Glomerular visceral epithelial cell (primary cell): ENCODE measurements around the gene MEG3.

Source experiments
- DNase-seq: peaks from one replicate; pipeline ENCODE4 v3.0.0-alpha.2; 2016; ENCODE audit errors: extremely low spot score

MEG3 gene

GRCh38 chr14:100825713-100826331 lies at the start of gene MEG3:
MEG3 (plus strand) TSS chr14:100826118.
- no peak for DNase-seq

GRCh38 chr14:100776681-100777365 lies 49.1 kb upstream of the MEG3 start:
- no peak for DNase-seq

GRCh38 chr14:100777366-100777817 lies 48.5 kb upstream of the MEG3 start:
- DNase-seq: no peak

- DNase-seq: no peak
These were observed 47.9 kb upstream of the MEG3 start for GRCh38 chr14:100777818-100778525.

- no peak for DNase-seq
These were observed 47.4 kb upstream of the MEG3 start for GRCh38 chr14:100778526-100778882.

- DNase-seq: no peak
These were observed 46.8 kb upstream of the MEG3 start for GRCh38 chr14:100778951-100779690.

GRCh38 chr14:100779691-100780080 lies 46.2 kb upstream of the MEG3 start:
- DNase-seq: no peak

- no peak for DNase-seq
These were observed 45.7 kb upstream of the MEG3 start for GRCh38 chr14:100780246-100780645.

- no peak for DNase-seq
These were observed 45.1 kb upstream of the MEG3 start for GRCh38 chr14:100780646-100781355.

GRCh38 chr14:100781952-100782351 lies 44.0 kb upstream of the MEG3 start:
- DNase-seq: no peak

- DNase-seq: no peak
These were observed 43.2 kb upstream of the MEG3 start for GRCh38 chr14:100782516-100783320.

GRCh38 chr14:100783630-100784370 lies 42.1 kb upstream of the MEG3 start:
- no peak for DNase-seq

GRCh38 chr14:100784523-100785337 lies 41.2 kb upstream of the MEG3 start:
- DNase-seq: no peak

- no peak for DNase-seq
These were observed 40.6 kb upstream of the MEG3 start for GRCh38 chr14:100785338-100785615.

GRCh38 chr14:100785626-100786025 lies 40.3 kb upstream of the MEG3 start:
- no peak for DNase-seq

- no peak for DNase-seq
These were observed 39.8 kb upstream of the MEG3 start for GRCh38 chr14:100786131-100786530.

GRCh38 chr14:100786576-100787219 lies 39.2 kb upstream of the MEG3 start:
- no peak for DNase-seq

- DNase-seq: no peak
These were observed 38.3 kb upstream of the MEG3 start for GRCh38 chr14:100787659-100788058.

- DNase-seq: no peak
These were observed 37.4 kb upstream of the MEG3 start for GRCh38 chr14:100788517-100788916.
